Adipocyte (in vitro differentiated cells): Measurements from ENCODE around the gene B4GALNT3.

Experiments used
- DNase-seq: peaks from one replicate; pipeline ENCODE4 v3.0.0-alpha.2; 2015; ENCODE audit warnings: low read depth
- H3K27me3 ChIP-seq: replicated peaks from 2 replicates; pipeline ENCODE4 v1.7.0; 2013; ENCODE audit warnings: mild to moderate bottlenecking, low read length, moderate library complexity; ENCODE audit not compliant: control insufficient read depth, insufficient read depth
- H3K36me3 ChIP-seq: 2 replicates; pipeline ENCODE4 v1.7.0; 2013; ENCODE audit warnings: low read length, mild to moderate bottlenecking, moderate library complexity; ENCODE audit not compliant: control insufficient read depth, insufficient read depth, severe bottlenecking
- H3K4me1 ChIP-seq: 2 replicates; pipeline ENCODE4 v1.7.0; 2013; ENCODE audit warnings: mild to moderate bottlenecking, low read length, moderate library complexity; ENCODE audit not compliant: control insufficient read depth, insufficient read depth
- H3K4me3 ChIP-seq: 2 replicates; pipeline ENCODE4 v1.7.0; 2013; ENCODE audit warnings: mild to moderate bottlenecking, low read length, moderate library complexity
- H3K9ac ChIP-seq: 2 replicates; pipeline ENCODE4 v1.7.0; 2013; ENCODE audit warnings: mild to moderate bottlenecking, low read length, moderate library complexity
- H3K9me3 ChIP-seq: 2 replicates; pipeline ENCODE4 v1.7.0; 2013; ENCODE audit warnings: mild to moderate bottlenecking, low read length, moderate library complexity; ENCODE audit not compliant: control insufficient read depth

B4GALNT3 gene

GRCh38 chr12:608413-608812 is 148.7 kb downstream of the B4GALNT3 start:
- Histone ChIP-seq H3K9ac (no peak overlapping the region), H3K36me3 (no peaks in the 10 kb centered on the region)
- no peak for DNase-seq

GRCh38 chr12:608921-609320 is 149.2 kb downstream of the B4GALNT3 start:
- H3K4me3 ChIP-seq = no peak overlapping the region
- H3K27me3 ChIP-seq = no peaks in the 10 kb centered on the region
- peaks cover 22% of the 10 kb centered on the region for H3K4me1 ChIP-seq
- no peak overlapping the region for H3K9ac ChIP-seq
- DNase-seq = no peak
- no peaks in the 10 kb centered on the region for H3K9me3 ChIP-seq
- no peaks in the 10 kb centered on the region for H3K36me3 ChIP-seq

More at GRCh38 chr12:608413-608812, 148.7 kb downstream of the B4GALNT3 start:
- no peaks in the 10 kb centered on the region for H3K27me3 ChIP-seq
- H3K4me1 ChIP-seq = peaks cover 22% of the 10 kb centered on the region
- no peaks in the 10 kb centered on the region for H3K9me3 ChIP-seq
- H3K4me3 ChIP-seq = no peak overlapping the region

- no peaks in the 10 kb centered on the region for H3K27me3 ChIP-seq
- peaks cover 22% of the 10 kb centered on the region for H3K4me1 ChIP-seq
- H3K36me3 ChIP-seq = no peaks in the 10 kb centered on the region
- H3K4me3 ChIP-seq = no peak overlapping the region
- DNase-seq = no peak
- no peaks in the 10 kb centered on the region for H3K9me3 ChIP-seq
- H3K9ac ChIP-seq = no peak overlapping the region
These were observed 152.0 kb downstream of the B4GALNT3 start for GRCh38 chr12:611721-612120.

GRCh38 chr12:612293-612692 is 152.6 kb downstream of the B4GALNT3 start:
- peaks cover 25% of the 10 kb centered on the region for H3K4me1 ChIP-seq

GRCh38 chr12:612886-613285 is 153.1 kb downstream of the B4GALNT3 start:
- Histone ChIP-seq H3K4me3 (no peak overlapping the region), H3K9ac (no peak overlapping the region), H3K36me3 (no peaks in the 10 kb centered on the region), H3K9me3 (no peaks in the 10 kb centered on the region), H3K4me1 (peaks cover 26% of the 10 kb centered on the region), H3K27me3 (no peaks in the 10 kb centered on the region)
- DNase-seq = no peak

More at GRCh38 chr12:612293-612692, 152.6 kb downstream of the B4GALNT3 start:
- no peak for DNase-seq
- H3K27me3 ChIP-seq = no peaks in the 10 kb centered on the region
- H3K9ac ChIP-seq = no peak overlapping the region
- no peak overlapping the region for H3K4me3 ChIP-seq
- H3K9me3 ChIP-seq = no peaks in the 10 kb centered on the region
- no peaks in the 10 kb centered on the region for H3K36me3 ChIP-seq
